HG03457 (cell line): ENCODE data around the gene FRYL.
A peak's percentile ranks its signal among the peaks of the same experiment; 100 is the strongest.
"Not testable (repeated sequence)": the region's sequence is repeated elsewhere in the genome, so short reads cannot be mapped to it uniquely, and the experiment has no call there.

Source experiments
- ATAC-seq: cut with Tn5 transposase; IDR thresholded peaks from one replicate; pipeline ENCODE4 v1.9.1; 2021; ENCODE audit warnings: moderate number of reproducible peaks; ENCODE audit not compliant: unreplicated experiment

The FRYL gene

DNA sequence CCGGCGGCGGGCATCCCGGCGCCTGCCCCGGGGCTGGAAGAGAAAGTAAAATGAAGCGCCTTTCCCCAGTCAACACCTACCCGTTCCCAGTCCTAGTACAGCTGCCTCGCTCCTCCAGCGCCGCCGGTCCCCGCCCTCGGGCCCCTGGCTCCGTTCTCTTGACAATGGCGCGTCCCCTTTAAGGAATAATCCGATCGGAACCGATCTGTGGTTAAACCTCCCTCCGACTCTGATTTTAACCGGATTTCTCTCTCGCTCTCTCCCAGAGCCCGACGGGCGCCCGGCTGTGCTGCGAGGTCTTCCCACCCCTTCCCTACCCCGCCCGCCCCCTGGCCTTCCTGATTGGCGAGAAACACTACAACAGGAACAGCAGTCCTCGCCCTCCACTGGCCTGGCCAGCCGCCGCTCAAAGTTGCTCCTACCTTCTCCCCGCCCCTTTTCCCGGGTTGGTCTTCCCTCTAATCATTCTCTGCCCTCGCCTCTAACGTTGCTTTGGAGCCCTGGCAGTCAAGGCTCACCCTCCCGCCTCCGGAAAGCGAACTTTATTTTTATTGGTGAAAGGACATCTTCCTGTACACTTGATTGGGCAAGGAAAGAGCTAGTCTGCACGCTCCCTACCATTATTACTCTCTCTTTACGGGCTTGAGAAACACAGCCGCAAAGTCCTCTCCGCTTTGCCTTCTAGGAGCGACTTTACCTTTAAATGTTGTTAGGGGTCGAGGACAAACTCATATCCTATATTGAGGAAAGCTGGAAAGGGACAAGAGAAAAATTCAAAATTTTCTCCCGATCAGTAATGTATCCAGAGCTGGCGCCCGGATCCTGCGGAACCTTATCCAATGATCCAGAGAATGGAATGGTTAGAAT is at the start of gene FRYL:
FRYL (minus strand) TSS at position 282 of the 867 bp plus-strand sequence. CDS start 145,869 bp downstream, outside the sequence.
- ATAC-seq: peak; percentile 78

DNA sequence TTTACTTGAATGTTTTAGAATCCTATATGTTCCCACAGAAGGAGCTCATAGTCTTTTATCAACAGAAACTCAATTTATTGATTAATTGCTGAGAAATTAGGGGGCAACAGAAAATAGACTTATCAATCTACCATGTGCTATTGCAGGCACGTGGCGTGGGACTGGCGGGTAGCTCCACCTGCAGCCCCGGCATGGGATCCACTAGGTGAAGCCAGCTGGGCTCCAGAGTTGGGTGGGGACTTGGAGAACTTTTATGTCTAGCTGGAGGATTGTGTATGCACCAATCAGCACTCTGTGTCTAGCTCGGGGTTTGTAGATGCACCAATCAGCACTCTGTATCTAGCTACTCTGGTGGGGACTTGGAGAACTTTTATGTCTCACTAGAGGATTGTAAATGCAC is 47.5 kb upstream of the FRYL start:
- no peak for ATAC-seq

GRCh38 chr4:48821431-48821830 is 41.4 kb upstream of the FRYL start:
- ATAC-seq: not testable (repeated sequence)

DNA sequence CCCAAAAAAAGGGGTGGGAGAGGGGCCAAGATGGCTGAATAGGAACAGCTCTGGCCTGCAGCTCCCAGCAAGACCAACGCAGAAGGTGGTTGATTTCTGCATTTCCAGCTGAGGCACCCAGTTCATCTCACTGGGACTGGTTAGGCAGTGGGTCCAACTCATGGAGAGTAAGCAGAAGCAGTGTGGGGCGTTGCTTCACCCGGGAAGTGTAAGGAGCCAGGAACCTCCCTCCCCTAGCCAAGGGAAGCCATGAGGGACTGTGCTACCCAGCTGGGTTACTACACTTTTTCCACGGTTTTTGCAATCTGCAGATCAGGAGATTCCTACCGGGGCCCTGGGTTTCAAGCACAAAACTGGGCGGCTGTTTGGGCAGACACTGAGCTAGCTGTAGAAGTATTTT is 36.9 kb upstream of the FRYL start:
- ATAC-seq: no peak

GRCh38 chr4:48816297-48816696 is 36.2 kb upstream of the FRYL start:
- not testable (repeated sequence) for ATAC-seq

GRCh38 chr4:48815483-48815882 is 35.4 kb upstream of the FRYL start:
- no peak for ATAC-seq

GRCh38 chr4:48813964-48814363 is 33.9 kb upstream of the FRYL start:
- no peak for ATAC-seq

- no peak for ATAC-seq
Observed at GRCh38 chr4:48812866-48813265, 32.8 kb upstream of the FRYL start.

- ATAC-seq: no peak
Observed at GRCh38 chr4:48804584-48805301, 24.7 kb upstream of the FRYL start.

DNA sequence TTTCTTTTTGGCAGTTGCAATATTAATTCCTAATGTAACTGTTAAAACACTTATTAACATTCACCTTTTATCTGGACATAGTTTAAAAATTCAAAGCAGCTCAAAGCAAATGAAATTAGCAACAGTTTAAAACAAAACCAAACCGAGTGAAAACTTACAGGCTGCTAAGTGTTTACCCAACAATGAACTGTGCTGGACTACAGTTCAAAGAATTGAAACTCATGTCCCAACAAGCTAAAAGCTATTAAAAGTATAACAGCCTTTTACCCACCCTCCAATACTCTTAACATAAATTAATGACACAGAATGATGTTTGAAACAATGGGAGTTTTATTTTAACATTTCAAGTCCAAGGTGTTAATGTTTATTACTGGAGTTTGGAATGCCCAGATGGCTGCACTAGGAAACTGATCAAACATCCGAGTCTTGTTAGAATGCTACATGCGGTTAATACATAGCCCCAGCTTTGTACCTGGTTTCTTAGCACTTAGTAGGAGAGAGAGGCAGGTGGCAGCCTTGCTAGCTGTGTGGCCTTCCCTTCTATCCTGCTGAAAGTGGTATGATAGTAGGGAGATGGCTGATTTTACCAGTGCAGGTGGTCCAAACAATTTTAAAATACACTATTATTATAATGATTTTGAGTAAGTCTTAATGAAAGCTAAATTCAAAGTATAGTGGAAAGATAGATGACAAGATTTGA is 21.1 kb upstream of the FRYL start:
- no peak for ATAC-seq

DNA sequence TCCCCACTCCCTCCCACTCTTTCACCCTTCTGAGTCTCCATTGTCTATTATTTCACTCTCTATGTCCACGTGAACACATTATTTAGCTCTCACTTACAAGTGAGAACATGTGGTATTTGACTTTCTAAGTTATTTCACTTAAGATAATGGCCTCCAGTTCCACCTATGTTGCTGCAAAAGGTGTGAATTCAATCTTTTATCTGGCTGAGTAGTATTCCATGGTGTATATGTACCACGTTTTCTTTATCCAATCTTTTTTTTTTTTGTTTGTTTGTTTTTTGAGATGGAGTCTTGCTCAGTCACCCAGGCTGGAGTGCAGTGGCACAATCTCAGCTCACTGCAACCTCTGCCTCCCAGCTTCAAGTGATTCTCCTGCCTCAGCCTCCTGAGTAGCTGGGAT is 20.1 kb upstream of the FRYL start:
- not testable (repeated sequence) for ATAC-seq

GRCh38 chr4:48799157-48799556 is 19.1 kb upstream of the FRYL start:
- no peak for ATAC-seq

GRCh38 chr4:48798117-48798516 is 18.0 kb upstream of the FRYL start:
- ATAC-seq: no peak

- ATAC-seq: no peak
Observed at GRCh38 chr4:48796927-48797679, 17.0 kb upstream of the FRYL start.

- ATAC-seq: no peak
Observed at GRCh38 chr4:48796191-48796926, 16.3 kb upstream of the FRYL start.

GRCh38 chr4:48795108-48795507 is 15.0 kb upstream of the FRYL start:
- ATAC-seq: no peak

DNA sequence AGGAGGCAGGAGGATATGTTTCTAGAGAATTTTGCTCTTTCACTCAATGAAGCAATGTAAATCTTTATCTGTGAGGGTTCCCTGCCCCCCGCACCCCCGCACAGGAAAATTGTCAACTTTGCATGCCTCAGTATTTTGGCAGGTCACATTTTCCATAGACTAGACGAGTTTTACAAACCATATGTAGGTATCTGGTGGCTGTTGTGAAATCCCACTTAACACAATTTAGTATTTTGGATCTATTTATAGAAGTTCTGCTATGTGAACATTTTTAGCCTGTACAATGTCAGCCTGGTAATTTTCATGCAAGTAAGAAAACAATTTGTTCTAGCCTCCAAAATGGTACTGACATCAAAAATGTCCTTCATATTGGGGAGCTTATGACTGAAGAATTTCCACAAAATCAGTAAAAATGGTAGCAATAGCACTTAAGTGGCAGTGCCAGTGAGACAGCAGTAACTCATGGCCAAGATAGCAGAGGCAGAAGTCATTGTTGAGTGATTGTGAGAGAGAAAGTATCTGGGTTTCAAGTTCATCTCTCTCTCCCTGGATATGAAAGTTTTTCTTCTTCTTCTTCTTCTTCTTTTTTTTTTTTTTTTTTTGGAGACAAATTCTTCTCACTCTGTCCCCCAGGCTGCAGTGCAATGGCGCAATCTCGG is 12.4 kb upstream of the FRYL start:
- ATAC-seq: no peak

DNA sequence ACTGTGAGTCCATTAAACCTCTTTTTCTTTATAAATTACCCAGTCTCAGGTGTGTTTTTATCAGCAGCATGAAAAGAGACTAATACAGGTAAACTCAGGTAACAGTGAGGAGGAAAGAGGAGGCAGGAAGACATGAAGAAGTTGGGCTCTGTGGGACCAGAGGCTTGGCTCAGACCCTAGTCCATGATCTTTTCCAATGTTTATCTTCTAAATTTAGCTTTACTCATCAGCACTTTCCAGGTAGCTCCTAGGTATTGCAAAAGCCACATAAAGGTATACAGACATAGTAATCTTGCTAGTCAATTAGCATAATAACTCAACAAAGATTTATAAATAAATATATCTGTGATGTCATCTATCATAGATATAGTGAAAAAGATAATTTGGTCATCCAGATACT is 11.2 kb upstream of the FRYL start:
- no peak for ATAC-seq

GRCh38 chr4:48790561-48790960 is 10.5 kb upstream of the FRYL start:
- no peak for ATAC-seq

DNA sequence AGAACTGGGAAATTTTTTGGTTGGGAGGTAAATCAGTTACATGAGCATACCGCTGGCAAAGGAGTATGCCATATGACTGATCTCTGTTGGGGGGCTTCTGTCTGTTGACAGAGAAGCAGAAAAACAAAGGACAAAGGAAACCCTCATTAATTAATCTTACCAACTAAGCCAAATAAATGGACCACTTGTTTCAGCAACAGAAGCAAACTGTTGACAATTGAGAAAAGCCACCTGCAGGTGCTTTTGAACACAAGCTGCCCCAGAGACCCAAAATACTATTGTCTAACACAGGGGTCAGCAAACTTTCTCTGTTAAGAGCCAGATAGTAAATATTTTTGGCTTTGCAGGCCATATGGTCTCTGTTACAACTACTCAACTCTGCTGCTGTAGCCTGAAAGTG is 7.0 kb upstream of the FRYL start:
- no peak for ATAC-seq
